GM12864 (cell line): Measurements from ENCODE around the gene GCNT4.

Source experiments
- DNase-seq: peaks from one replicate; pipeline ENCODE4 v3.0.0-alpha.2; 2011; ENCODE audit warnings: low read depth
- H3K4me3 ChIP-seq: 2 replicates; pipeline ENCODE4 v1.5.1; 2011; ENCODE audit warnings: mild to moderate bottlenecking, low read depth, low read length, control low read depth
- CTCF ChIP-seq: IDR thresholded peaks from 2 replicates; pipeline ENCODE4 v1.5.1; 2011; ENCODE audit warnings: low read depth, mild to moderate bottlenecking, moderate library complexity, low read length, control low read depth, inconsistent platforms; ENCODE audit errors: missing control alignments

GCNT4 gene

DNA sequence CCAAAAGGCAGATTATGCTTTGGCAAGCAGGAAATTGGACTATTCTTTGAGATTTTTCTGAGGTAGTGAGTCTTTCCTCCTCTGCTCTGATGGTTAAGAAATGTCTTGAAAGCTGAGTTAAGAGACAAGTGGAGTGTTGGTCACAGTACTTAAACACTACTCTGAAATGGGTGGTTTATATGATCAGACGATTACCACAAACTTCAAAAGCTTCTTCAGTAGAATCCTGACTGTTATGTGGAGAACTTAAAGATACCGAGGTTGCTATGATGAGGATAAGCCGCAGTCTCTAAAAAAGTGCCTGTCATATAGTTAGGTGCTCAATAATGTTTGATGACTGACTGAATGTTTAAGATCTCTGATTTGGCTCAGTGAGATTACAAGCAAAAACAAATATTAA lies 24.3 kb downstream of the GCNT4 start:
- TF ChIP-seq CTCF = no peak
- no peak for DNase-seq
- no peak overlapping the region for H3K4me3 ChIP-seq

DNA sequence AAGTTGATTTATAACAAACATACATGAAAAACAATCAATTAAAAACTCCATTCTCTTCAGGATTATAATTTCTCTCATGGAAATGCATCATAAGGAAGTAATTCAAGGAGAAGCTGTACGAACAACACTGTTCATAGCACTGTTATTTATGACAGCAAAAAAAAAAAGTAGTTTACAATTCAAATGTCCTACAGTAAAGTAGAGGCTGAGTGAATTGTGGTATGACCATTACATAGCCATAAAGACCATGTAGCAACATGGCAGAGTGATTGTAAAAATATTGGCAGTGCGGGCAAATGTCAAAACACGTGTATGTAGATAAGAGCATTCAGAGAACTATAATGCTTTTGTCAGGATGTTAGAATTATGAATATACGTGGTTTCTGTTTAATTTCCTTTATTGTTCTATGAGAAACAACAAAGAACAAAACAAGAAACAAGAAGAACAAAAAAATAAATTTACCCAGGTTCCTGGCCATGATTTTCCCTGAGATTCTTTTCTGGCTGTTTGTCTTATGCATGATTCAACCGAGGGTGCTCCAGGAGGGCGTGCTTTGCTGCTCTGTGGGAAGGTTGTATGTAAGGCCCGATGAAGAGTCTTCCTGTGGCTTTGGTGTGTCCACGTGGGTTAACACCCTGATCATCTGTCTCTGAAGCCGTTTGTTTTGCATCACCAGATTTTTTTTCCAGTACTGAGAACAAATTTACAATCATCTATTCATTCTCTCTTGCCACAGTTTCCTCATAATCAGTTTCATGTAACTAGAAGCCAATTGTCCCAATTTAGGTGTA lies 28.8 kb downstream of the GCNT4 start:
- DNase-seq = no peak
- no peak overlapping the region for H3K4me3 ChIP-seq
- TF ChIP-seq CTCF = no peak

GRCh38 chr5:75021800-75022199 lies 30.6 kb downstream of the GCNT4 start:
- DNase-seq = no peak
- H3K4me3 ChIP-seq = no peak overlapping the region
- no peak for TF ChIP-seq CTCF

DNA sequence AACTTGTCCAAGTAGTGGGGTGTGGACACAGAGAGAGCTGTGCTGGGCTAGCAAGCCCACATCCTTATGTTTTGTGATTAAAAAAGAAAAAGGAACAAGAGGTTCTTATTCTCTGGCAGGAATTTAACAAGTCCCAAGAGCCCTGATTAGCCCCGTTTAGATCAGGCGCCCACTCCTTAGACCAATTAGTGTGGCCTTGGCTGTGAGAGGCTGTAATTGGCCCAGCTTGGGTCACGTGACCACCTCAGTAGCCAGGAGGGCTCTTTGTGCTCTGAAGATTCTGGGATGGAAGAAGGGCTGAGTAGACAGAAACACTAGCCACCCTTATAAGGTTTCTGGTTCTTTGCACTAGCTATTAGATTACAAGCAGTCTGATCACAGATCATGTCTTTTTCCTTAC lies 31.1 kb downstream of the GCNT4 start:
- DNase-seq = no peak
- TF ChIP-seq CTCF = no peak
- no peak overlapping the region for H3K4me3 ChIP-seq

- no peak for TF ChIP-seq CTCF
Observed at GRCh38 chr5:75020016-75020656, 32.2 kb downstream of the GCNT4 start.

DNA sequence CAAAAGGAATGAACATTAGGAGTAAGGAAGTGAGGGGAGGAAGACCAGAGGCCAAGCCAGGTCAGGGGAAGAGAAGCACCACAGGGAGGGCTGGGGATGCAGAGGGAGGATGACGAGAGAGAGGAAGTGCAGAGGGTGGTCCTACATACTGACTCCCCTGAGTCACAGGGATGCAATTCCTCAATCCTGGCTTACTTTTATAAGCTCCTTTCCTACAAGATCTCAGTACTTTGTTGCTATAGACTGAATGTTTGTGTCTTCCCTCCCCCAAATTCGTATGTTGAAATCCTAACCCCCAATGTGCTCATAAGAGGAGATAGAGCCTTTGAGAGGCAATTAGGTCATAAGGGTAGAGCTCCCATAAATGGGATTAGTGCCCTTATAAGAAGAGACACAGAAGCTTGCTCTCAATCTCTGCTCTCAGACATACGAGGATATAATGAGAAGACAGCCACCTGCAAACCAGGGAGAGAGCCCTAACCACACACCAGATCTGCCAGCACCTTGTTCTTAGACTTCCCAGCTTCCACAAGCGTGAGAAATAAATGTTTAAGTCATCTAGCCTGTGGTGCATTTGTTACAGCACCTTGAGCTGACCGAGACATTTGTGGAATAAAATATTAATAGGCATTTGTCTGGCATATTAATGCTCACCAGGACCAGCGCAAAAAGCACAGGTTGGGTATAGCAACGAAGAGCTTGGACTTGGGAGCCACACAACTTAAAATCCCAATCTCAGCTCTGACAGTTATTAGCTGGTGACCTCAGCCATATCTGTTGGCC lies 33.4 kb downstream of the GCNT4 start:
- DNase-seq = no peak
- no peak for TF ChIP-seq CTCF
- no peak overlapping the region for H3K4me3 ChIP-seq

More at GRCh38 chr5:75020016-75020656, 32.2 kb downstream of the GCNT4 start:
- DNase-seq = no peak
- H3K4me3 ChIP-seq = no peak overlapping the region
